Activated T-cell treated with anti-CD3 and anti-CD28 coated beads, Interleukin-2, amount 50 U/mL, for 24 hours (primary cell): ENCODE measurements around the gene AS3MT.
"Not testable (repeated sequence)": the region's sequence is repeated elsewhere in the genome, so short reads cannot be mapped to it uniquely, and the experiment has no call there.

Experiments used
- DNase-seq: peaks from one replicate; pipeline ENCODE4 v3.0.0-alpha.2; 2020
- H3K27ac Mint-ChIP-seq: 2 replicates; pipeline ENCODE4 v1.8.0; 2020; ENCODE audit warnings: mild to moderate bottlenecking, mixed read lengths
- H3K27me3 Mint-ChIP-seq: 2 replicates; pipeline ENCODE4 v1.8.0; 2020; ENCODE audit warnings: mixed read lengths
- H3K36me3 Mint-ChIP-seq: 2 replicates; pipeline ENCODE4 v1.8.0; 2020; ENCODE audit warnings: low read depth, mixed read lengths
- H3K4me1 Mint-ChIP-seq: 2 replicates; pipeline ENCODE4 v1.8.0; 2020; ENCODE audit warnings: low read depth, mixed read lengths
- H3K4me3 Mint-ChIP-seq: 2 replicates; pipeline ENCODE4 v1.8.0; 2020; ENCODE audit warnings: mild to moderate bottlenecking, moderate library complexity, mixed read lengths
- H3K9me3 Mint-ChIP-seq: 2 replicates; pipeline ENCODE4 v1.8.0; 2020; ENCODE audit warnings: mixed read lengths

AS3MT gene

DNA sequence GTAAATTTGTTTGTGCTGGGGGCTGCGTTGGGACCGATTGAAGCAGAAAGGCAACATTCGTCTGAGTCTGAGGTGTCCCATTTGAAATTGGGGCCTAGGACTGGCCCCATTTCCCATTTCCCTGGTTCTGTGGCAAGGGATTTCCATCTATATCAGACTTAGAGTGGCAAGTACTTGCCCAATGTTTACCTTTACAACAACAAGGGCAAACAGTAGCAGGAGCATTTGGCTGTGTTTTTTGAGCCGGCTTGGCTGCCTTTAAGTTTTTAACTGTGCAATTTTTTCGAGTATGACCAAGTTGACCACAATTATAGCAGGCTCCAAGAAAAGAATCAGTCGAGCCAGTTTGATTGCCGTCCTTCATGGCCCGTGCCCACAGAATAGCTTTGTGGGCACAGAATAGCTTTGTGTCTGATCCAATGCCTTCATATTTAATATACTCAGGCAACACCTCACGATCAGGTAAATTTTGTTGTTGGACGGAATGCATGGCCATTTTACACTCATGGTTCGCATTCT, 27.4 kb upstream of the AS3MT start:
- no peak for DNase-seq
- no peaks in the 10 kb centered on the region for H3K36me3 Mint-ChIP-seq
- H3K4me3 Mint-ChIP-seq, result no peak overlapping the region
- H3K27ac Mint-ChIP-seq, result no peak overlapping the region
- peaks cover 2% of the 10 kb centered on the region for H3K9me3 Mint-ChIP-seq
- H3K27me3 Mint-ChIP-seq, result peaks cover 7% of the 10 kb centered on the region
- no peaks in the 10 kb centered on the region for H3K4me1 Mint-ChIP-seq

DNA sequence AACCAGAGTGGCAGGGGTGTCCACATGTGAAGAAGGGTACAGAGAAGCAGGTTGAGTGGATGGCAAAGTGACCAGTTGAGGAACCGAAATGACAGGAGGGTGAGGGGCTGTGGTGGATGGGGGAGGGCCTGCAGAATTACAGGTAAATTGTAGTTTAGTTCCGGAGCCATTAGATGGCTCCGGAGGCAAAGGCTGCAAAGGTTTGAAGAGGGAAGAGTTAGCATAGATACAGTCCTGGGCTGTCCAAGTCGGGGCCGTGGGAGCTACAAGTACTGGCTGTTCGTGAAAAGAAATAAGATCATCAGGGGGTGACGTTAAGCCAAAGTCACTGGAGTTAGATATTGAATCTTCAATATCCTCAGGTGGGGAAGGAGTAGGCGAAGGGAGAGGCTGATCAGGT, 26.1 kb upstream of the AS3MT start:
- not testable (repeated sequence) for DNase-seq, H3K36me3 Mint-ChIP-seq, H3K27me3 Mint-ChIP-seq, H3K4me3 Mint-ChIP-seq, H3K9me3 Mint-ChIP-seq, H3K4me1 Mint-ChIP-seq, H3K27ac Mint-ChIP-seq

DNA sequence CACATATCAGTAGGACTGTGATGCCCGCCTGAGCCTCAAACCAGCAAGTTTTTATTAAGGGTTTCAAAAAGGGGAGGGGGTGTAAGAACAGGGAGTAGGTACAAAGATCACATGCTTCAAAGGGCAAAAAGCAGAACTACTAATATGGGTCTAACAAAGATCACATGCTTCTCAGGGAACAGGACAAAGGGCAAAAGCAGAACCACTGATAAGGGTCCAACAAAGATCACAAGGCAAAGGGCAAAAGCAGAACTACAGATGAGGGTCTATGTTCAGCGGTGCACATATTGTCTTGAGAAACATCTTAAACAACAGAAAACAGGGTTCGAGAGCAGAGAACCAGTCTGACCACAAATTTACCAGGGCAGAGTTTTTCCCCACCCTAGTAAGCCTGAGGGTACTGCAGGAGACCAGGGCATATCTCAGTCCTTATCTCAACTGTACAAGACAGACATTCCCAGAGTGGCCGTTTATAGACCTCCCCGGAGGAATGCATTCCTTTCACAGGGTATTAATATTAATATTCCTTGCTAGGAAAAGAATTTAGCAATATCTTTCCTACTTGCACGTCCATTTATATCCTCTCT, 25.0 kb upstream of the AS3MT start:
- not testable (repeated sequence) for H3K27me3 Mint-ChIP-seq, H3K36me3 Mint-ChIP-seq, H3K27ac Mint-ChIP-seq, DNase-seq, H3K9me3 Mint-ChIP-seq, H3K4me3 Mint-ChIP-seq, H3K4me1 Mint-ChIP-seq

DNA sequence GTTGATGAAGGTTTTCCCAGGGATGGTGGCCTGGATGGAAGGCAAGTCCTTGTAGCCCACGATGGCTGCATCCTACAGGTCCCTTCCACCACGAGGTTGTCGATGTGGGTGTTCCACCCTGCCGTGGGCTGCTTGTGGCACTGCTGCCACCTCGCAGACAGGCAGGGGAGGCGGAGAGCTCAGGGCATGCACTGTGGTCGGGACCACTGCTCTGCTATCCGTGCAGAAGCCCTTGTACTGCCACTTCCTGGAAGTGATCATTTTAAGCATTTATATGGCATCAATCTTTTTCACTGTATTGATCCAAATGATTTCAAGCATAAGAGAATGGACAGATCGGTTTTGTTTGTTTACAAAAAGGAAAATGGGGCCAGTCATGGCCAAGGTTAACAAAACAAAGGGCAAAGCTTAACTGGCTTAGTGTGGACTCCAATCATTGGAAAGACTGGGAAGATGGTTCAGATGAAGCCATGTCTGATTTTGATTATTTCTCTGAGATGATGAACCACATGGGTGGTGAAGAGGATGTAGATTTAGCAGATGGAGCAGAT, 23.8 kb upstream of the AS3MT start:
- Mint-ChIP-seq H3K4me3 (no peak overlapping the region), H3K27ac (no peak overlapping the region), H3K4me1 (no peaks in the 10 kb centered on the region), H3K9me3 (peaks cover 2% of the 10 kb centered on the region), H3K27me3 (peaks cover 3% of the 10 kb centered on the region), H3K36me3 (no peaks in the 10 kb centered on the region)
- DNase-seq, result no peak

DNA sequence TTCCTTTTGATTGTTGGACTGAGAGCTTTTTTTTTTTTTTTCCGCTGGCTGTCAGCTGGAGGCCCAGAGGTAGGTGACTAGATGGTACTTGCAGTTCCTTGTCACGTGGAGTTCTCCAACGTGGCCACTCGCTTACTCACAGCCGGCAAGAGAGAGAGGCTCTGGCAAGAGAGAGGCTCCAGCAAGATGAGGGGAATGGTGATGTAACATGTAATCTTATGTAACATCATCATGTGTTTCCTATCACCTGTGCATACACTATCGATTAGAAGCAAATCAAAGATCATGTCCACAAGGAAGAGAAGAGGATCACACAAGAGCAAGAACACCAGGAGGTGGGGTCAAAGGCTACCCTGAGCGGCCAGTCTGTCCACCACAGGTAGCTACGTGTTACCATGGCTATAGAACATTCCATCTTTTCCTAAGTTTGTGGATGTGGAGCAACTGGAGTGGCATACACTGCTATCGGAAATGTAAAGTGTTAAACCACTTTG, 19.2 kb upstream of the AS3MT start:
- no peaks in the 10 kb centered on the region for H3K9me3 Mint-ChIP-seq
- H3K36me3 Mint-ChIP-seq, result peaks cover 6% of the 10 kb centered on the region
- DNase-seq, result no peak
- H3K4me1 Mint-ChIP-seq, result peaks cover 4% of the 10 kb centered on the region
- no peaks in the 10 kb centered on the region for H3K27me3 Mint-ChIP-seq
- no peak overlapping the region for H3K27ac Mint-ChIP-seq
- H3K4me3 Mint-ChIP-seq, result no peak overlapping the region

DNA sequence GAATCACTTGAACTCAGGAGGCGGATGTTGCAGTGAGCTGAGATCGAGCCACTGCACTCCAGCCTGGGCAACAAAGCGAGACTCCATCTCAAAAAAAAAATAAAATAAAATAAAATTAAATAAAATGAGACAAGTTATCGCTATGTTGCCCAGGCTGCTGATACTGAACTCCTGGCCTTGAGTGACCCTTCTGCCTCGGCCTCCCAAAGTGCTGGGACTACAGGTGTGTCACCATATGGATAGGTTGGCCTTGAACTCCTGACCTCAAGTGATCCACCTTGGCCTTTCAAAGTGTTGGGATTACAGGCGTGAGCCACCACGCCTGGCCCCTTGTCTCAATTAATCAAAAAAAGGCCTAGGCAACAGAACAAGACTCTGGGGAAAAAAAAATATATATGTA, 16.0 kb upstream of the AS3MT start:
- not testable (repeated sequence) for H3K36me3 Mint-ChIP-seq, H3K9me3 Mint-ChIP-seq, H3K4me3 Mint-ChIP-seq, DNase-seq, H3K27ac Mint-ChIP-seq, H3K27me3 Mint-ChIP-seq
- peaks cover 17% of the 10 kb centered on the region for H3K4me1 Mint-ChIP-seq

DNA sequence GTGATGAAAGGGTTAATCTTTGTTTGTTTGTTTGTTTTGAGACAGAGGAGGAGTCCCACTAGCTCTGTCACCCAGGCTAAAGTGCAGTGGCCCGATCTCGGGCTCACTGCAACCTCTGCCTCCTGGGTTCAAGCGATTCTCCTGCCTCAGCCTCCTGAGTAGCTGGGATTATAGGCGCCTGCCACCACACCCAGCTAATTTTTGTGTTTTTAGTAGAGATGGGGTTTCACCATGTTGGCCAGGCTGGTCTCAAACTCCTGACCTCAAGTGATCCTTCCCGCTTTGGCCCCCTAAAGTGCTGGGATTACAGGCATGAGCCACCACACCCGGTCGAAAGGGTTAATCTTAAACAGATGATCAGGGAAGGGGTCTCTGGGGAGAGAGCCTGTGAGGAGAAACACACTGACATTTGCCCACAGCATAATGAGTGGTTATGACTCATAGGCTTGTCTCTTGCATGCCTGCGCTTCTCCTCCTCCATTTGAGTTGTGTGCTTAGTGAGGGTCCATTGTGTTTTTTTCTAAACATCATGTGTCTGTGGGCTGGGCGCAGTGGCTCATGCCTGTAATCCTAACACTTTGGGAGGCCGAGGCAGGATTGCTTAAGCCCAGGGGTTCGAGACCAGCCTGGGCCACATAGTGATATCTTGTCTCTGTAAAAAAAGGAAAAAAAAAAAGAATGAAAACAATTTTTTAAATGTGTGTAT, 13.4 kb upstream of the AS3MT start:
- not testable (repeated sequence) for DNase-seq, H3K27ac Mint-ChIP-seq, H3K9me3 Mint-ChIP-seq, H3K27me3 Mint-ChIP-seq
- H3K4me3 Mint-ChIP-seq, result peak overlapping the region; percentile 36
- H3K4me1 Mint-ChIP-seq, result peaks cover 17% of the 10 kb centered on the region
- H3K36me3 Mint-ChIP-seq, result peaks cover 18% of the 10 kb centered on the region

DNA sequence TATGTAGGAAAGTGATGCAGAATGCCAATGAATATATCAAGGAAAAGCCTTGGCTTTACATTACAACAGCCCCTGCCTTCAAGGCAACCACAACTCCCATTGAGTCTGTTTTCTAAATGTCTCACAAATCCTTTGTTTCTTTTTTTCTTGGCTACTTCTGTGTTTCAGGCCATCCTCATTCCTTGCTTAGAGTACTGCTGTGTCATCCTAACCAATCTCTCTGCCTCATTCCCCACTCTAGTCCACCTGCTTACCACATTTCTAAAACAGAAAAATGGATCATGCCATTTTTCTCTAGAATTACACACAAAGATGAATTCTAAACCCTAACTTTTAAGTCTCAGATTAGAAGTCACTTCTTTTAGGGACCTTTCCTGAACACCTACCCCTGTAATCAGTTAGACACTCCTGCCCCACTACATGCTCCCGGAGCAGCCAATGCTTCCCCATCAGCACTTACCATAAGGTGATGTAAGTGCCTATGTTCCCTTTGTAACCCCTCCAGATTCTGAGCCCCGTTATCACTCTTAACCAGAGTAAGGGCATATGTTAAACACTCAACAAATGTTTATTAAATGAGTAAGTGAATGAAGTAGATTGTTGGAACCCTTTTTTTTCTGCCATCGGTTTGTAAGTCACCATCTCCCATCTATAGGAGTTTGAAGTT, 12.4 kb upstream of the AS3MT start:
- H3K4me1 Mint-ChIP-seq, result peaks cover 17% of the 10 kb centered on the region
- H3K27me3 Mint-ChIP-seq, result no peaks in the 10 kb centered on the region
- peaks cover 20% of the 10 kb centered on the region for H3K36me3 Mint-ChIP-seq
- H3K9me3 Mint-ChIP-seq, result no peaks in the 10 kb centered on the region
- no peak for DNase-seq
- no peak overlapping the region for H3K4me3 Mint-ChIP-seq
- no peak overlapping the region for H3K27ac Mint-ChIP-seq

DNA sequence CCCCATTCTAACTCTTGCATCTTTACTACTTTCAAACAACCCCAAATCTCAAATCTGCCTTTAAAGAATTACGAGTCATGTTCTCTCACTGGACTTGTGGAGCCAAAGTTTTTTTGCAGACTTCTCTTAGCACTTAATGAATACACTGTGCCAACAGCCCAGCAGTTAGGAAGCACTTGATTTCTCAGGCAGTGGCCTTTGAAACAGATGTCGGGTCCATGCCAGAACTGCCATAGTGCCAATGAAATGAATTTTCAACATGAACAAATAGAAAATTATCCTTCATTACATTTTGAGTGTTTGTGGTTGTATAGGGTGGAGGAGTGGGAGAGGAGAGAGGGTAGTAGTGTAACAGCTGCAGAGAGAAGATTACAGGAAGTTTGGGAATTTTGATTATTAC, 9.4 kb upstream of the AS3MT start:
- H3K27me3 Mint-ChIP-seq, result no peaks in the 10 kb centered on the region
- no peaks in the 10 kb centered on the region for H3K9me3 Mint-ChIP-seq
- no peak overlapping the region for H3K27ac Mint-ChIP-seq
- DNase-seq, result no peak
- H3K4me1 Mint-ChIP-seq, result peaks cover 13% of the 10 kb centered on the region
- no peak overlapping the region for H3K4me3 Mint-ChIP-seq
- peaks cover 36% of the 10 kb centered on the region for H3K36me3 Mint-ChIP-seq

DNA sequence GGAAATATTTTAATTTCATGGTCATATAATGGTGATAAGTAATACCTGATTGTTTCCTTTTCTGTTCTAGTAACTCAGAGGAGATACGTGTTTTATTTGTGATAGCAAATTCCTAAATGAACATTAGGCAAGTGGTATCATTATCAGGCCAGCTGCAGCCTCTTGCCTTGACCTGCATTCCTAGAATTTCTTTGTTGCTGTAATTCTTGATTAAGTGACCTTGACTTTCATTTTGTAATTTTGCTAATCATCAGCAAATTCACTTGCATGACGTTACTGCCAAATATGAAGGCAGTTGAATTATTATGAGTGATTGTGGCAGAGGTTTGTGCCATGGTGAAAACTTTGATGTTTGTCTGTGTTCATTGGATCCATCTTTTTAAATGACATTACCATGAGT, 5.6 kb upstream of the AS3MT start:
- no peak for DNase-seq
- Mint-ChIP-seq H3K4me1 (no peaks in the 10 kb centered on the region), H3K9me3 (no peaks in the 10 kb centered on the region), H3K27me3 (peaks cover 2% of the 10 kb centered on the region), H3K27ac (no peak overlapping the region), H3K36me3 (peaks cover 39% of the 10 kb centered on the region), H3K4me3 (no peak overlapping the region)

DNA sequence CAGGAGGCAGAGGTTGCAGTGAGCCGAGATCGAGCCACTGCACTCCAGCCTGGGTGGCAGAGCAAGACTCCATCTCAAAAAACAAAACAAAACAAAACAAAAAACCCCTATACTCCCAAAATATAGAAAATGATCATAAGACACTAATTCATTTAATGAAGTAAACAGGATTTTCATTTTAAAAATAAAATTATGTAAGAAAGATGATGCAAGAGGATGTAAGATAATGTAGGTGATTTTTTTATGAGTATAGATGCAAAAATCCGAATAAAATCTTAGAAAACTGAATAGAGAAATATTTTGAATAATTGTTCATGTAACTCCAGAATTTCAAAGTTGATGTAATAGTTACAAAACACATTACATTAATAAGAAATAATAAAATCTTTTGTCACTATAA, 3.6 kb upstream of the AS3MT start:
- peaks cover 20% of the 10 kb centered on the region for H3K27me3 Mint-ChIP-seq
- no peak overlapping the region for H3K27ac Mint-ChIP-seq
- peaks cover 28% of the 10 kb centered on the region for H3K36me3 Mint-ChIP-seq
- no peaks in the 10 kb centered on the region for H3K9me3 Mint-ChIP-seq
- no peak overlapping the region for H3K4me3 Mint-ChIP-seq
- DNase-seq, result no peak
- H3K4me1 Mint-ChIP-seq, result peaks cover 11% of the 10 kb centered on the region

DNA sequence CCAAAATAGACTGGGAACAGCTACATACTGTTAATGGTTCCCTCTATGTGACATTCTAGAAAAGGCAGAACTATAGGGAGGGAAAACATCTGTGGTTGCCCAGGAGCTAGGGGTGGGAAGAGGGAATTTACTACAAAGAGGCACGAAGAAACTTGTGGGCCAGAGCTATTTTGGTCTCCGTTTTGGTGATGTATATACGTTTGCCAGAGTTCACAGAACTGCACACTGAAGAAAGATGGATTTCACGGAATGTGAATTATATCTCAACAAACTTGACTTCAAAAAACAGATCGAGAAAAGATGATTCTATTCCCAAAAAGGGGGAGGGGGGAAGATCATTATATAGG, 386 bp upstream of the AS3MT start:
- peaks cover 11% of the 10 kb centered on the region for H3K4me1 Mint-ChIP-seq
- H3K36me3 Mint-ChIP-seq, result peaks cover 5% of the 10 kb centered on the region
- H3K27me3 Mint-ChIP-seq, result peaks cover 23% of the 10 kb centered on the region
- DNase-seq, result no peak
- H3K9me3 Mint-ChIP-seq, result no peaks in the 10 kb centered on the region
- H3K4me3 Mint-ChIP-seq, result peak overlapping the region; percentile 61
- H3K27ac Mint-ChIP-seq, result no peak overlapping the region

DNA sequence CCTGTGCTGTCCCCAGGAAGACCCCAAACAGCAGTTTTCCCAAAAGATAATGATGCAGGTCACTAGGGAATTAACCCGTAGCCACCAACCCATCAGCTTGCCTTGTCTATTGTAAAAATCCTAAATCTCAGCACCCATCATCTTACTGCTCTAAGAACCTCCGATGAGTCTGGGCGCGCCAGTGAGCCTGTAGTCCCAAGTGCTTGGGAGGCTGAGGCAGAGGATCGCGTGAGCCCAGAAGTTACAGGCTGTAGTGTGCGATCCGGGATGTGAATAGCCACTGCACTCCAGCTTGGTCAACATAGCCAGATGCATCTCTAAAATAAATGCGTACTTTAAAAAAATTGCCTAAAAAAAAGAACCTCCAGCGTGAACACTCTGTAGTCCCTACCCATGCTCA, 951 bp downstream of the AS3MT start:
- H3K4me3 Mint-ChIP-seq, result peak overlapping the region; percentile 67
- H3K36me3 Mint-ChIP-seq, result peaks cover 3% of the 10 kb centered on the region
- H3K9me3 Mint-ChIP-seq, result no peaks in the 10 kb centered on the region
- DNase-seq, result no peak
- H3K4me1 Mint-ChIP-seq, result peaks cover 11% of the 10 kb centered on the region
- no peak overlapping the region for H3K27ac Mint-ChIP-seq
- peaks cover 23% of the 10 kb centered on the region for H3K27me3 Mint-ChIP-seq

DNA sequence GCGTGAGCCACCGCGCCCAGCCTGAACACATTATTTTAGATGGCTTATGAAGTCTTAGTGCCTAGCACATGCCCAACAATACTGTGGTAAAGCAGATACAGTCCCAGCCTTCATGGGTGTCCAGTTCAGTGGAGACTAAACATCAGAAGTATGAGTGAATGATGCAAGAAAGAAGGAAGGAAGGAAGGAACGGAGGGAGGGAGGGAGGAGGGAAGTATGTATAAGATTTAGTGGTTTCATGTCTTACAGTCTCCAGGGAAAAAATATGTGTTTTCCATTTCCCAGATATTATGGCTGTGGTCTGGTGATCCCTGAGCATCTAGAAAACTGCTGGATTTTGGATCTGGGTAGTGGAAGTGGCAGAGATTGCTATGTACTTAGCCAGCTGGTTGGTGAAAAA, 2.9 kb downstream of the AS3MT start:
- H3K36me3 Mint-ChIP-seq, result no peaks in the 10 kb centered on the region
- H3K9me3 Mint-ChIP-seq, result no peaks in the 10 kb centered on the region
- DNase-seq, result no peak
- H3K27me3 Mint-ChIP-seq, result peaks cover 23% of the 10 kb centered on the region
- no peak overlapping the region for H3K4me3 Mint-ChIP-seq
- no peak overlapping the region for H3K27ac Mint-ChIP-seq
- peaks cover 11% of the 10 kb centered on the region for H3K4me1 Mint-ChIP-seq

DNA sequence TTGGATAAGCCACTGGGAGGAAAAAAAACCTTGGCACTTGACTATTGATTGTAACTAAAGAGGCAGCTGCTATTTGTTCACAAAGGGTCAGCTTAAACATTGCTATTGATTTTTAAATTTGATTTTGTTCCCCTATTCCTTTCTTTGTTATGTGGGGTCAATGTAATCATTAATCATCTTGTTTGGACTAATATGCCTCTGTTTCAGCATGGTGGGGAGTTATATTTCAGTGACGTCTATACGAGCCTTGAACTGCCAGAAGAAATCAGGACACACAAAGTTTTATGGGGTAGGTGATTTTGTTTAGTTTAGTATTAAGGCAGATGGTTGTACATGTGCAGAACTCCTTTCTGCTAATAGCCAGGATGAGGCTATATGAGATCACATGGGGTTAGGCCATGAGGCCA, 7.5 kb downstream of the AS3MT start:
- H3K9me3 Mint-ChIP-seq, result no peaks in the 10 kb centered on the region
- H3K27me3 Mint-ChIP-seq, result no peaks in the 10 kb centered on the region
- H3K36me3 Mint-ChIP-seq, result no peaks in the 10 kb centered on the region
- no peak overlapping the region for H3K27ac Mint-ChIP-seq
- no peak overlapping the region for H3K4me3 Mint-ChIP-seq
- H3K4me1 Mint-ChIP-seq, result no peaks in the 10 kb centered on the region
- DNase-seq, result no peak
